ENCODE results near the gene POLR3GL. TPM values are rescaled to one million over a fixed set of nuclear protein-coding genes. Genes with fewer than 3 reads are reported as not detected.
A peak's percentile ranks its signal among the peaks of the same experiment; 100 is the strongest.

POLR3GL gene
- total RNA-seq, 3 donors from 2014 or later, result 15.7 to 26.8 (median 19.5) TPM

- Histone ChIP-seq H3K9me3 (no peaks in the 10 kb centered on the region), H3K4me3 (no peak overlapping the region), H3K36me3 (ENCODE audit: low read depth) (no peaks in the 10 kb centered on the region), H3K4me1 (ENCODE audit: low read depth) (peaks cover 45% of the 10 kb centered on the region)
- TF ChIP-seq, protein P1, sequence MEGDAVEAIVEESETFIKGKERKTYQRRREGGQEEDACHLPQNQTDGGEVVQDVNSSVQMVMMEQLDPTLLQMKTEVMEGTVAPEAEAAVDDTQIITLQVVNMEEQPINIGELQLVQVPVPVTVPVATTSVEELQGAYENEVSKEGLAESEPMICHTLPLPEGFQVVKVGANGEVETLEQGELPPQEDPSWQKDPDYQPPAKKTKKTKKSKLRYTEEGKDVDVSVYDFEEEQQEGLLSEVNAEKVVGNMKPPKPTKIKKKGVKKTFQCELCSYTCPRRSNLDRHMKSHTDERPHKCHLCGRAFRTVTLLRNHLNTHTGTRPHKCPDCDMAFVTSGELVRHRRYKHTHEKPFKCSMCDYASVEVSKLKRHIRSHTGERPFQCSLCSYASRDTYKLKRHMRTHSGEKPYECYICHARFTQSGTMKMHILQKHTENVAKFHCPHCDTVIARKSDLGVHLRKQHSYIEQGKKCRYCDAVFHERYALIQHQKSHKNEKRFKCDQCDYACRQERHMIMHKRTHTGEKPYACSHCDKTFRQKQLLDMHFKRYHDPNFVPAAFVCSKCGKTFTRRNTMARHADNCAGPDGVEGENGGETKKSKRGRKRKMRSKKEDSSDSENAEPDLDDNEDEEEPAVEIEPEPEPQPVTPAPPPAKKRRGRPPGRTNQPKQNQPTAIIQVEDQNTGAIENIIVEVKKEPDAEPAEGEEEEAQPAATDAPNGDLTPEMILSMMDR (IDR thresholded peaks at IDR 0.05), result no peak
- ATAC-seq (peak; percentile 67), DNase-seq (peak in 2 of 3 donors; percentile 59 to 64)
- intact Hi-C loops (cut with DNase I, micrococcal nuclease), result no loop called here
These were observed 21.3 kb downstream of the POLR3GL start for GRCh38 chr1:145985502-145986439.

GRCh38 chr1:145986551-145986950 is 22.1 kb downstream of the POLR3GL start:
- no peaks in the 10 kb centered on the region for H3K36me3 ChIP-seq (ENCODE audit: low read depth)
- intact Hi-C loops (cut with DNase I, micrococcal nuclease), result no loop called here
- H3K4me1 ChIP-seq (ENCODE audit: low read depth), result peaks cover 43% of the 10 kb centered on the region
- ATAC-seq, result no peak
- H3K4me3 ChIP-seq, result no peak overlapping the region
- H3K9me3 ChIP-seq, result no peaks in the 10 kb centered on the region
- DNase-seq, result no peak
- TF ChIP-seq, protein P1 (IDR thresholded peaks at IDR 0.05), result no peak

DNA sequence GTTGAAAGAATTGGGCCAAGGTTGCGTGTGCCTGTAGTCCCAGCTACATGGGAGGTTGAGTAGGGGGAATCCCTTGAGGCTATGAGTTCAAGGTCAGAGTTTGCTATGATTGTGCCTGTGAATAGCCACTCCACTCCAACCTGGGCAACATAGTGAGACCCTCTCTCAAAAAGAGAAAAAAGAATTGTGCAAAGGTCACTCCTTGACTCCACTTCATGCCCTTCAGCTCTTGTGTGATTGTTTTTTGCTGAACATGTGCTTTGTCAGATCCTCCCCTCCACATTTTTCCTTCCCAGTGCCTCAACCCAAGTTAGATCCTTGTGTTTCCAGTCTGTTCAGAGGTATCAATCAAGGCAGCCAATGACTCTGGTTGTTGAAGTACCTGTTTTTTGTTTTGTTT is 23.4 kb downstream of the POLR3GL start:
- ATAC-seq, result no peak
- no peak for DNase-seq
- intact Hi-C loops (cut with DNase I, micrococcal nuclease), result no loop called here
- peaks cover 38% of the 10 kb centered on the region for H3K4me1 ChIP-seq (ENCODE audit: low read depth)
- H3K4me3 ChIP-seq, result no peak overlapping the region
- no peaks in the 10 kb centered on the region for H3K36me3 ChIP-seq (ENCODE audit: low read depth)
- H3K9me3 ChIP-seq, result no peaks in the 10 kb centered on the region
- TF ChIP-seq, protein P1 (IDR thresholded peaks at IDR 0.05), result no peak

GRCh38 chr1:145988773-145989172 is 24.3 kb downstream of the POLR3GL start:
- intact Hi-C loops (cut with DNase I, micrococcal nuclease), result no loop called here
- TF ChIP-seq, protein P1 (IDR thresholded peaks at IDR 0.05), result no peak
- no peaks in the 10 kb centered on the region for H3K36me3 ChIP-seq (ENCODE audit: low read depth)
- H3K9me3 ChIP-seq, result no peaks in the 10 kb centered on the region
- no peak overlapping the region for H3K4me3 ChIP-seq
- no peak for DNase-seq
- peaks cover 33% of the 10 kb centered on the region for H3K4me1 ChIP-seq (ENCODE audit: low read depth)
- ATAC-seq, result no peak

DNA sequence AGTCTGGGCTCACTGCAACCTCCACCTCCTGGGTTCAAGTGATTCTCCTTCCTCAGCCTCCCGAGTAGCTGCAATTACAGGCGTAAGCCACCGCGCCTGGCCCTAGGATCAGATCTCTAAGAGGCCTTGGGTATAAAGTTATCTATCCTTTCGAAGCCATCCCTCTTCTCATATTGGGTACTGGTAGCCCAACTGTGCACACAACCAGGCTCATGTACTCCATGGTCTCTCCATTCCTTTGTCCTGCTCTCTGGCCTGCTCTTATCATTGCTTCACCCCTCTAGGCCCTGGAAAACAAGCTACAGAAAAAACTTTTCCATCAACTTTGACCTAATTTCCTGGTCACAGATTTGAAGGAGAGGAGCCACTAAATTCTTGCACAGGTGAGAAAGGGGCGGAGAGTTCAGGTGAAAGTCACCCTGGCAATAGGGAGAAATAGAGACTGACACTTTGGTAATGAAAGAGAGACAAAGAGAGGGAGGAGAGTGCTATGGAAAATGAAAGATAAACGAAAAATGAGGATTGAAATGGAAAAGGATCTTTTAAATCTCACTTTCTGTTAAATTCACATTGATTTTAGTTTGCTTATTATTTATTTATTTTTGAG is 25.9 kb downstream of the POLR3GL start:
- intact Hi-C loops (cut with DNase I, micrococcal nuclease), result no loop called here
- DNase-seq (peak in 1 of 3 donors; percentile 53), ATAC-seq (peak; percentile 11)
- no peaks in the 10 kb centered on the region for H3K36me3 ChIP-seq (ENCODE audit: low read depth)
- H3K9me3 ChIP-seq, result no peaks in the 10 kb centered on the region
- TF ChIP-seq, protein P1 (IDR thresholded peaks at IDR 0.05), result no peak
- H3K4me3 ChIP-seq, result no peak overlapping the region
- peaks cover 18% of the 10 kb centered on the region for H3K4me1 ChIP-seq (ENCODE audit: low read depth)

Data from mucosa of descending colon (tissue), 3 donors.